ENCODE data around the gene FADS1. TPM values are rescaled to one million over a fixed set of nuclear protein-coding genes. Genes with fewer than 3 reads are reported as not detected.
A peak's percentile ranks its signal among the peaks of the same experiment; 100 is the strongest.

FADS1 gene
- total and polyA plus RNA-seq, 7 donors: 8.6 to 93.2 (median 17.2) TPM

DNA sequence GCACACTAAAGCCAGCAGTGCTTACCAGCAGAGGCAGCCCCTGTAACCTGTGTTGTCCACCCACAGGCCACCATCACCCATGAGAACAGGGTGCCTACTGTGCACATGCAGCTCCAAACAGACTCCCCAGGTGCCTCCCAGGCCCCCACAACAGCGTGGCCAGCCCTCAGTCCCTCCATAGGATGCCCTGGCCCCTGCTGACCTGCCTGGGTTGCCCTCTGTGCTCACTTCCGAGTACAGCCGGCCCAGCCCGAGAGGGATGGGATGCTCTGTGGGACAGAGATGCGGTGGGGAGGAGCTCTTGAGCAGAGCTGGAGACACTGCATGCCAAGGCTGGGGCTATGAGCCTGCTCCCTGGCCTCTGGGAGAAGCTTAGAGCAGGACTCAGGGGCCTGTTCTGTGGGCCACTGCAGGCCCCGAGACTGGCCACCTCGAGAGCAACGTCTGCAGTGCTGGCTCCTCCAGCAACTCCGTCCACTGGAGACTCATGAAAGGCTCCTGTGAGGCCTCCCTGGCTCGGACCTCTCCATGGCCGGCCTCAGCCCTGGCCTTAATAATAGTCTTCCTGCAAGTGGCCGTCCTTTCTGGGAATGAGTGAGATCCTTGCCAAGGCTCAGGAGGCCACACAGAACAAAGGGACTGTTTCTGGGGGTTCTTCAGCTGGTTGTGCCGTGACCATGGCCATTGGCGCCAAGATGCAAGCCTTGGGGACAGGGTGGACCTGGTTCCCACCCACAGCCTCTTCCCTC is 38.3 kb upstream of the FADS1 start:
- ATAC-seq: peak in 2 of 4 donors; percentile 25 to 32
- Histone ChIP-seq H3K27me3 (ENCODE audit: insufficient read depth in 3 of 3, low read length in 2 of 3) (peaks cover 0 to 6% (median 0%) of the 10 kb centered on the region in 3 donors), H3K4me3 (no peak overlapping the region), H3K9me3 (no peaks in the 10 kb centered on the region), H3K36me3 (ENCODE audit: insufficient read depth in 1 of 2, low read depth in 1 of 2) (no peaks in the 10 kb centered on the region), H3K4me1 (no peaks in the 10 kb centered on the region), H3K27ac (no peak overlapping the region)
- WGBS, 3 donors: 67 to 81% (median 79%) methylated on average over 14 of the region's 14 CpGs
- intact Hi-C loops (cut with DNase I): no loop called here
- no peak for DNase-seq
- TF ChIP-seq, protein P1, sequence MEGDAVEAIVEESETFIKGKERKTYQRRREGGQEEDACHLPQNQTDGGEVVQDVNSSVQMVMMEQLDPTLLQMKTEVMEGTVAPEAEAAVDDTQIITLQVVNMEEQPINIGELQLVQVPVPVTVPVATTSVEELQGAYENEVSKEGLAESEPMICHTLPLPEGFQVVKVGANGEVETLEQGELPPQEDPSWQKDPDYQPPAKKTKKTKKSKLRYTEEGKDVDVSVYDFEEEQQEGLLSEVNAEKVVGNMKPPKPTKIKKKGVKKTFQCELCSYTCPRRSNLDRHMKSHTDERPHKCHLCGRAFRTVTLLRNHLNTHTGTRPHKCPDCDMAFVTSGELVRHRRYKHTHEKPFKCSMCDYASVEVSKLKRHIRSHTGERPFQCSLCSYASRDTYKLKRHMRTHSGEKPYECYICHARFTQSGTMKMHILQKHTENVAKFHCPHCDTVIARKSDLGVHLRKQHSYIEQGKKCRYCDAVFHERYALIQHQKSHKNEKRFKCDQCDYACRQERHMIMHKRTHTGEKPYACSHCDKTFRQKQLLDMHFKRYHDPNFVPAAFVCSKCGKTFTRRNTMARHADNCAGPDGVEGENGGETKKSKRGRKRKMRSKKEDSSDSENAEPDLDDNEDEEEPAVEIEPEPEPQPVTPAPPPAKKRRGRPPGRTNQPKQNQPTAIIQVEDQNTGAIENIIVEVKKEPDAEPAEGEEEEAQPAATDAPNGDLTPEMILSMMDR (IDR thresholded peaks at IDR 0.05): no peak

DNA sequence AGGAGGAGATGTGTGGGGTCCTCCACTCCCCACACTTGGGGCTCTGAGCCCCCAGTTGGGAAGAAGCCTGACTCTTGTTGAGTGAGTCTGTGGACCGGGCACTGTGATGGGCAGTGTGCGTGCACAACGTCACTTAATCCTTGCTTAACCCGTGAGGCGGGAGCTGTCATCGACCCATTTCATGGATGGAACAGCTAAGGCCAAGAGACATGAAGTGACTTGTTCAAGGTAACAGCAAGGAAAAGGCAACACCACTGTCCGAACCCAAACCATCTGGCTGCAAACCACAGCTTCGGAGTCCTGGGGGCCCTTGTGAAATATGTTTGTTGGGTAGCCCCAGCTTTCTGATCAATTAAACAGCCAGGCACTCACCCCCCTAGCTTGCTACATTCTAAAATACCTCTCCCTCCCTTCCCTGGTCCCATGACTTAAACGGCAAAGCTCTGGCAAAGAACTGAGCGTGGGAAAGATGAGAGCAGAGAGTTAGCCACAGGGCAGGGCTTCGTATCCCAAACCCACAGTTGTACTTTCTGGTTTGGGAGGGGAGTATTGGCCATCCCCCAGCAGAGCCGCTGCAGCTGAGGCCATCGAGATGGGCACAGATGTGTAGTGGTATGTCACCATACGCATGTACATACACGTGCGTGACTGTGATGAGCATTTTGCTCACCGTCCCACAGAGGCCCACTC is 37.5 kb upstream of the FADS1 start:
- intact Hi-C loops (cut with DNase I): no loop called here
- no peak for ATAC-seq
- no peak for DNase-seq

DNA sequence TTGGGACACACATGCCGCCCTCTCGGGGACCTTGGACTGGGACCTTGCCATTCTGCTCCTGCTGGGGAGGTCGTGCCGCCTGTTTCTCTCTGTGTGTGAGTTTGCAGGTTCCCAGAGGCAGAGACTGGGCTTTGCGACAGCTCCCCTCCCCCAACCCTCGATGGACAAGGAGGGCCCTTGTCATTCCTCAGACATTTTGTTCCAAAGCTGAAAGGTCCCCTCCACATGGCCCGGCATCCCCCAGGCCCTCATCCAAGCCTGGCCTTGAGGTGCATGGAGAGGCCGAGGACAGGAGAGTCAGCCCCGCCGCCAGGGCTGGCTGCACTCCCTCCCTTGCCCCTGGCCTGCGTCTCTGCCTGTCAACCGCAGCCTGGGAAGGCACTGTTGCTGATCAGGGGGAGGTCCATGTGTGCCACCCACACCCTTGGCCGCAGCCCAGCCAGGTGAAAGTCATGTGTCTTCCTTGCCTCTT is 36.9 kb upstream of the FADS1 start:
- H3K9me3 ChIP-seq: no peaks in the 10 kb centered on the region
- intact Hi-C loops (cut with DNase I): no loop called here
- ATAC-seq (no peak), DNase-seq (no peak)
- 75 to 81% (median 79%) methylated on average over 13 of the region's 13 CpGs for WGBS, 3 donors
- H3K4me1 ChIP-seq: no peaks in the 10 kb centered on the region
- no peak overlapping the region for H3K27ac ChIP-seq
- H3K36me3 ChIP-seq (ENCODE audit: insufficient read depth in 1 of 2, low read depth in 1 of 2): no peaks in the 10 kb centered on the region
- no peak overlapping the region for H3K4me3 ChIP-seq
- H3K27me3 ChIP-seq (ENCODE audit: insufficient read depth in 3 of 3, low read length in 2 of 3): peaks cover 0 to 8% (median 0%) of the 10 kb centered on the region in 3 donors
- TF ChIP-seq, protein P1 (IDR thresholded peaks at IDR 0.05): no peak

More for the DNA sequence above, 37.5 kb upstream of the FADS1 start:
- peaks cover 0 to 6% (median 0%) of the 10 kb centered on the region in 3 donors for H3K27me3 ChIP-seq (ENCODE audit: insufficient read depth in 3 of 3, low read length in 2 of 3)
- H3K4me3 ChIP-seq: no peak overlapping the region
- no peaks in the 10 kb centered on the region for H3K36me3 ChIP-seq (ENCODE audit: insufficient read depth in 1 of 2, low read depth in 1 of 2)
- 85 to 88% (median 88%) methylated on average over 17 of the region's 17 CpGs for WGBS, 3 donors
- TF ChIP-seq, protein P1 (IDR thresholded peaks at IDR 0.05): no peak
- no peak overlapping the region for H3K27ac ChIP-seq
- no peaks in the 10 kb centered on the region for H3K4me1 ChIP-seq
- no peaks in the 10 kb centered on the region for H3K9me3 ChIP-seq

DNA sequence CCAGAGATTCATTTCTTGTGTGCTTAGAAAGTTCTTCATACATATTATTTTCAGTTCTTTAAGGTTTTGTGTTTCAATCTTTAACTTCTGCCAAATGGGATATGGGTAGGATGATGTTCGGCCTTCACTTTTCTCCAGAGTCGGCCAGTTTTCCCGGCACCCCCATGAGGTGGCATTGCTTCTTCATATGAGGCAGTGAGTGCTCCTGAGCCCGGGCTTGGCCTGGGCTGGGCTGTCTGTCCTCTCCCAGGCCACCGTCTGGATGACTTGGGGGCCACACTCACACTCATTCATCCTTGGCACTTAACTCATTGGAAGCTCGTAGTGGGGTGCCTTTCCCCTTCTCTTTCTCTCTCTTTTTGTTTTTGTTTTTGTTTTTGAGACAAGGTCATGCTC is 35.1 kb upstream of the FADS1 start:
- 75 to 77% (median 75%) methylated on average over 6 of the region's 6 CpGs for WGBS, 3 donors
- DNase-seq: no peak

More for the DNA sequence above, 35.1 kb upstream of the FADS1 start:
- no peaks in the 10 kb centered on the region for H3K36me3 ChIP-seq (ENCODE audit: insufficient read depth in 1 of 2, low read depth in 1 of 2)
- TF ChIP-seq, protein P1 (IDR thresholded peaks at IDR 0.05): no peak
- H3K4me3 ChIP-seq: no peak overlapping the region
- H3K27me3 ChIP-seq (ENCODE audit: insufficient read depth in 3 of 3, low read length in 2 of 3): peaks cover 0 to 12% (median 0%) of the 10 kb centered on the region in 3 donors
- intact Hi-C loops (cut with DNase I): no loop called here
- H3K27ac ChIP-seq: no peak overlapping the region
- H3K9me3 ChIP-seq: no peaks in the 10 kb centered on the region
- ATAC-seq: no peak
- no peaks in the 10 kb centered on the region for H3K4me1 ChIP-seq

All from psoas muscle (tissue), 8 donors.